CD4-positive, alpha-beta T cell treated with Interleukin-21 for 1 hour (primary cell): ENCODE data around the gene EBF3.

Source experiments
- DNase-seq: peaks from one replicate; pipeline ENCODE4 v3.0.0-alpha.2; 2020

EBF3 gene

DNA sequence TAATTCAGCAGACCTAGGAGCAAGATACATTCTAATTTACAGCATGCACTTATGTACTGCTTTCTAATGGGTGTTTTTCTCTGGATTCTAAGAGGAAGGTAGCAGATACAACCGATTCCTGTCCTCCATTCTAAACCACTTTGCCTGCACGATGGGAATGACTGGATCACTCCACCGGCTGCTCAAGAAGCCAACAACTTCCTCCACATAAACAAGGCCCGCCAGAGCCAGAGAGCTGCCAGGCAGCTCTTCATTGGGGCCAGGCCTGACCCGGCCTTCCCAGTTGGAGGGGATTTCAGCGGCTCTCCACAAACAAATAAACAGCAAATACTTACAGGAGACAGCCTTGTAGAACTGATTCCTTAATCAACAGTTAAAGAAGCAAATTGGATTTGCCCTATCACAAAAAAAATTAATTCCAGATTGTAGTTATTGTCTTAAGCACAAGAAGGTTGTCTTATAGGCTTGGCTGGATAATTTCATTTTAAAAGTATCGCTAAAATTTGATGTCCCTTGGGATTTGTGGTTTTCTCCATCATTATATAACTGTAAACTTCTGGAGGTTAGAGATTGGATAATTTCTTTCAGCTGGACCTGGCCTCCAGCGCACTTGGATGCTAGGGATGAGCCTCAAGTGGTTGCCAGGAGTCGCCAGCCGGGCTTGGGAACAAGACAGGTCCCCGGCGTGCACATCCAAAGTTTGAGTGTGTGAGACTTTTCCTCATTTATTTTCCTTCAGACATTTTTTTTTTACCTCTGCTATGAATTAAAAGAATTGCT is 20.9 kb downstream of the EBF3 start:
- no peak for DNase-seq

DNA sequence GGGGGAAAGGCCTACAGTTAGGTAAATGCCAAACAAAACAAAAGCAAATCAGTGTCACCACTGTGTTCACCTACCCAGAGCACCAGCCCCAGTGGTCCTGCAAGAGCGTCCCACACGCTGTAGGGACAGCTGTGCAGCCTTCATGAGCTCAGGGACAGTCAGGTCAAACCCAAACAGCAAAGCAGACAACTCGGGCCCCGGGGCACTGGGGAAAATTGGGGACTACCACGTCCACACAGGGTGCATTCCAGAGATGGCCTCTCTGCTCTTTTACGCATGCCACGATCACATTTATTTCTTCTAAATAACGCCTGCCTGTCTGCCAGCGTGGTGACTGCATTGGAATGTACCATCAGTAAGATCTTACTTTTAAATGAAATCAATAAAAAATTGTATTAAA is 21.7 kb downstream of the EBF3 start:
- no peak for DNase-seq

DNA sequence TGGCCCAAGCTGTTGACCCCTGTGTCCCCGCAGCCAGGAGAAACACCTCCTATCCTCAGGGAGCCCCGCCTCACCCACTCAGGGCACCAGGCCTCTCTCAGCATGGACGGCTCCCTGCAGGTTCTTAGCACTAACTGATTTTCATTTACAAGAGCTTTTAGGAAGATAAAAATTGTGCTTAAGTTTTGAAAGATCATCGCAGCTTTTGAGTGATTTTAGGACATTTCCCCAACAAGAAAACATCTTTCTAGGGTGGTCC is 22.1 kb downstream of the EBF3 start:
- no peak for DNase-seq

DNA sequence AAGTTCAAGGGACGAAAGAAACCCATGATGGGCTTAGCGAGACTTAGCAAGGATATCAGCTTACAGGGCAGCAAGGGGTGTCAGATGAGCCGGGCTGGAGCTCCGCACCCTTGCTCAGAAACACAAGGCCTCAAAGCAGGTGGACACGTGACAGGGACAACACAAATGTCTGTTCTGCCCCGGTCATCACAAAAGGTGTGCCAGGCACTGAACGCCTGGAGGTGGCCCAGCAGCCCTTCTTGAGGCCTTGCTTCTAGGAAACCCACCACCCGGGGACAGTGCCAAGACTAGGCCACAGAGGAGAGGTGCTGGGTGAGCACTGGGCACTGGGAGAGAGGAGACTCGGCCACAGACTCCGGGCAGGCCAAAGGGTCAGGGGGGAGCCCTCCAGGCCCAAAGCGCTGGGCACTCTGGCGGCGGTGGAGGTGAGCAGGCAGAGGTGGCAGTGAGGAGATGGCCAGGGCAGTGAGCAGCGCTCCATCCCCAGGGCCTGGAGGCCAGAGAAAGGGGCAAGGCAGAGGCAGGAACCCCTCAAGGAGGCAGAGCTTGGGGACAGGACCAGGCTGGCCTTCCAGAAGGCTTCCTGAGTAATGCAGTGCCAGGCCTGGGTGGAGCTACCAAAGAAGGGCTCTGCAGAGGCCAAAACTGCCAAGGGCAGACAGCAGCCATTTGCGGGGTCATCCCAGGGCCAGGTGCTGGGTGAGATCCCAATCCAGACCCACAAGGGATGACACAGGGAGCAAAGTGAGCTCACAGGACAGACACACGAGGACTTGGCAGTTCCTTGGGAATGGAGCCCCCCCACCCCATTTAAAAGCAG is 22.7 kb downstream of the EBF3 start:
- DNase-seq: no peak

DNA sequence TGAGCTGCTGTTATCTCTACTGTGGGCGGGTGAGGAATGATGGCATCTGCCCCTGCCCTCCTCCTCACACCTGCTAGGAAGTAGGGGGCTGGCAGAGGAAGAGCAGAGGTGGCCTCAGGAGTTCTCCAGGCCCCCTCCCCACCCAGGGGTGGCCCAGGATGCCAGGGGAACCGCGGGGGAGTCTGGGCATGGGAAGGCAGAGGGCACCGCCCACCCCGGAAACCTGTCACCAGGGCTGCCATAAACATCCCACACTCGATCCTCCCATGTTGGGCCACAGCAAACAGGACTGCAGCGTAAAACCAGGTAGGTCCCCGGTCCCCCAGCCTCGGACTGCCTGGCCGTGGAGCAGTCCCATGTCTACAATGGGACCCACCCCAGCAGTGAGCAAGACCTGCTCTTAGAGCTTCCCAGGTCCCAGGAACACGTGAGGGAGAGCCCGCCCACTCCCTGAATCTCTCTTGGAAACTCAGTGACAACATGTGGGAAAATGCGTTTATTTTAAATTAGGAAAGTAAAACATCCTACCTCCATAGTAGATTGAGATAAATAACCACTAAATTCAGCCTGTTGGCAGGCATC is 23.4 kb downstream of the EBF3 start:
- no peak for DNase-seq

DNA sequence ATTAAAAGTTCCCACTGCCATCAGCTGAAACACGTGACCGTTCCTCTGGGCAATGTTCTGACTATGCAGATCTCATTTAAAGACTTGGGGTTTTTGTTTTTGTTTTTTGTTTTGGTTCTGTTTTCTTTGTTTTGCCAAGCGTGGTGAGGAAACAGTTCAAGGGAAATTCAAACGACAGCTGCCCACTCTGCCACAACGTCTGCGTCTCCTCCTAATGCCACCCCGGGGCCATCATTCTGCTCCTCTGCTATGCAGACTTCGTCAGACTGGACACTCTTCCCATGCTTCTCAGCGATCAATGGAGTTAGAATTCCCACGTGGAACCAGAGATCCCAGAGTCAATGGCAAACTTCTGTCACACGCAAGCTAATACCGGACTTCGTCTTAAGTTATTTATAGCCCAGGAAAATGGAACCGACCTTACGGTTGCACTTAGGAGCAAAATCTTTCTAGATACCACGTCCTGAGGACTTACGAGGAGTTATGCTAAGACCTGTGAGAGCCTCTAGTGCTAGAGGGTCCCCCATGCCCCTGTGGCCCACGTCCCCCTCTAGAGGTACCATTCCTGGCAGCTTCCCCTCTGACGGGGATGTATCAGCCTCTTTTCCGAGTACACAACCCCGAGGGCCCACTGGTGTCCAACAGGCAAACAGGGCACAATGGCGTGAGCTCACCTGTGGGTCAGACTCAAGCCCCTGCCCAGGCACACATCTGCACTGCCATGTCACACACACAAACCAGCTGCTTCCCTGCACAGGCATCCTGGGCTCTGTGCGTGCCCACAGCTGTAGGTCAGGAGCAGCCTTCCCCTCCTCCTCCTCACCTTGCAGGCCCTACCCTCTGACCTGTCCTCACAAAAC is 24.4 kb downstream of the EBF3 start:
- no peak for DNase-seq

DNA sequence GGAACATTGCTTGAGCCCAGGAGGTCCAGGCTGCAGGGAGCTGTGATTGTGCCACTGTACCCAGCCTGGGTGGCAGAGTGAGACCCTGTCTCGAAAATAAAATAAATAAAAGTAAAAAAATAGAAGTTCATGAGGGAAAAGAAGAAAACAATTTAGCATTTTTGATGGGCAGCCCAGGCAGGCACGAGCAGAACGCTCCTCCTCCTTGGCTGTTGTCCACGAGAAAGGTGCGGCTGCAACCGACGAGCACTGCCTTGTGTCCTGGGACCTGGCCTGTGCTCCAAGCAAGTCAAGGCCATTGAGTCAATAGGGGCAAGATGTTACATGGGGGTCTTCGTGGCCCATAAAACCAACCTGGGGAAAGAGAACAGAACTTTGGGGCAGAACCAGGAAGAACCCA is 25.6 kb downstream of the EBF3 start:
- DNase-seq: no peak

DNA sequence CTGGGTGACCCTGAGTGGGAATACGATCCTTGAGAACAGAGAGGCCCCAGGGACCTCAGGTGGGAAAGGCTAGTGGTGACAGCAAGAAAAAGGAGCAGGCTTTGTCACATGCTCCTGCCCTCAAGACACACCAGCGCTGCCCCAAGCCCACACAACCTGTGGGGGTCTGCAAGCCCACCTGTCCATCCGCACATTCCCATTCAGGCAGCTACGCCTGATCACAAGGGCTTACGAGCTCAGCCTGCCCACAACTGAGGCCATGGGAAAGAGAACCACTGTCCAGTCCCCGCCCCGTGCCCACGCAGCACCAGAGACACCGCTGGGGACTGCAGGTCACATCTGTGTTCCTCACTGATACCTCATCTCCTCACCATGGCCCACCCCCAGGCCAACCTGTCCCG is 26.7 kb downstream of the EBF3 start:
- DNase-seq: no peak

DNA sequence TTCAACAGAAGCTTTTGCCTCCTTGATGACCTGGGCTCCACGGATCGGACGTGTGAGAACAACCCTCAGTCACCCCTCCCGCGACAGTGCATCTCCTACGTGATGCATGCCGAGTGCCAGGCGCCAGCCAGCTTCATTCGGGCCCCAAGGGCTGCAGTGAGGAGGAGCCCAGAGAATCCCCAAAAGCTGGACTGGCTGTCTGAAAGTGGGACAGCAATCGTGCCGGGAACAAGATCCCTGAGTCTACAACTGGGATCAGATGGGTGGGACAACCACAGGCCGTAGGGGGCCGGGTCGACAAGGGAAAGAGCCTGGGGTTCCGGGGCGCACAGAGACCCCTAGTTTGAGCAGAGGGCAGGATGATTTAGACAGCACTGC is 27.2 kb downstream of the EBF3 start:
- no peak for DNase-seq

DNA sequence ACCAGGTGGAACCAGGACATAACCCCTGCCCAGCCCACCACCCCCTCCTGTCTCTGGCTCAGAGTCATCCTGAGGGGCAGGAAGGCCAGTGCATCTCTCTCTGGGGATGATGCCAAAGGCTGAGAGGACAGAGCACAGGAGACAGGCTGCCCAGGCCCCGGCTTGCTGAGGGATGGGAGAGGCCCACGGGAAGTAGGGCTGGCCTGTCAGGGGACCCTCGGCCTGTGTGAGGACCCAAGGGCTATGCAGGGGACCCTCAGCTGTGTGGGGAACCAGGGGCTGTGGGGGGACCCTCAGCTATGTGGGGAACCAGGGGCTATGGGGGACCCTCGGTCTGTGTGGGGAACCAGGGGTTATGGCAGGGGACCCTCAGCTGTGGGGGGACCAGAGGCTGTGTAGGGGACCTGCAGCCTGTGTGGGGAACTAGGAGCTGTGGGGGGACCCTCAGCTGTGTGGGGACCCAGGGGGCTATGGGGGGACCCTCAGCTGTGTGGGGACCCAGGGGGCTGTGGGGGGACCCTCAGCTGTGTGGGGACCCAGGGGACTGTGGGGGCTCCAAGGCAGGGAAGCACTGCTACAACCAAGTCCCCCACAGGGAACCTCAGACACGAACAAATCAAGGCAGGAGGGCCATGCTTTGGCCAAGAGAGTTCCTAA is 27.7 kb downstream of the EBF3 start:
- no peak for DNase-seq

DNA sequence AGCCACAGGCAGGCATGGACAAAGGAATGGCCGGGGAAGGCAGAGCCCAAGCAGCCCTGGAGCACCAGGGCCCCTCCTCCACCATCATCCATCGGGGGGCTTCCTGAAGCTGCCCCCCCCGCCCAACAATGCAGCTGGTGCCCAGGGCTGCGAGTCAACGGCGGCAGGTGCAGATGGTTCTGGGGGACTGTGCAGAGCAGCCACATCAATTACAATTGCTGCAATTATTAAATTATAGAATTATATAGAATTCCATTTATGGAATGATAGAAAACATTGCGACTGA is 28.3 kb downstream of the EBF3 start:
- no peak for DNase-seq

DNA sequence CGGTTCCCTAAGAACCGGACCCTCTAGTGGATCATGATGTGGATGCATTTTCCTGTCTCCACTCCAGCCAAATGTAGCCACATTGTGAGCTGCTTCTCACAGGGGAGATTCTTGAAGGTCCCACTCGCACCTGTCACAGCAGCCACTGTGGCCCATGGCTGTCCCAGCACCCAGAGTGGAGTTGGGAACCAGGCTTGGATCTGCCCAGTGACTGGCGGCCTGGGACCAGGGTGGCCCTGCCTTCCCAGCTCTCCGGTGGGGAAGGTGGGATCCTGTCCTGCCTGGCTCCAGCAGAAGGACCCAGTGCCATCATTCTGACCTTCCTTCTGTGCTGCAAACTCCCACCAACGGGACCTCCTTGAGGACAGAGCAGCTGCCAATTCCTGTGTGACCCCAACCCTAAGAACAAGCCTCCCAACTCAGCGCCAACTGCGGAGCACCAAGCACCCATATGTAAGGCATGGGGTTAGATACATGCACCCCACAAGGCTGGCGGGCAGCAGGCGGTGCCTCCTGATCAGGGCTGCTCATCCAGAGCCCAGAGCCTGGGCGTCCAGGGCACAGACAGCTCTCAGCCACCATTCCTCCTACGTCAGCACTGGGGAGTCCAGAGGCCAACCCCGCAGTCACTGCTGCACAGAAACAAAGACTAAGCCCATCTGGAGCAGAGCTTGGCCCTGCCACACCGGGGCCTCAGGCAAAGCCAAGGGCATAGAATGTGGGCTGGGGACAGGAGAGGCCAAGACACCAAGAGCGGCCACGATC is 28.8 kb downstream of the EBF3 start:
- DNase-seq: no peak

DNA sequence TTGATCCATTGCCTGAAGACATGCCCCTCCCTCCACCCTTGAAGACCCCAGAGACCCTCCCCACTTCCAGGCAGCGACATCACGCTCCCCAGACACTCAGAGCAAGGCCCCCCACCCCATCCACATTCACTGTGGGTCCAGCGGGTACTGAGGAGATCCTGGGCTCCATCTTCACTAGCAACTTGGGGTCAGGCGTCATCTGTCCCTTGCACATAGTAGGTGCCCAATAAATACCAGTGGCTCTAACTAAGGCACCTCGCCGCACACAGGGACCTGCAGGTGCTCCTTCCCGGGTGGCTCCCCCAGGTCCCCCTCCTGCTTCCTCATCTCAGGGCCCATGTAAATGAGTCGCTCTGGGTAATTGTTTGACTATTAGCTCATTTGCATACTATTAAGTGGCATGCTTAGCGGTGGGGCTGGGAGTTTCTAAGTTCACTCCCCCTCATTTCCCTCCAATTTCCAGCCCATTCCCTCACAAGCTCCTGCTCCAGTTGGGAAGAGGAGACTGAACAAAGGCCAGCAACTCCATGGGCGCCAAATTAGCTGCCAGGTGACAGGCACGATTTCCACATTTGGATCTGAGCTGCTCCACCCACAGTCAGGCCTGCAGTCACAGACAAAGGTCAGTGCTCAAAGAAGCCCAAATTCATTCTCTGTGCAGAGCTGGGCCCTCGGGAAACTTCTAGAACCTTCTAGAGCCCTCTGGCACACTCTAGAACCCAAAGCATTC is 29.7 kb downstream of the EBF3 start:
- DNase-seq: no peak

DNA sequence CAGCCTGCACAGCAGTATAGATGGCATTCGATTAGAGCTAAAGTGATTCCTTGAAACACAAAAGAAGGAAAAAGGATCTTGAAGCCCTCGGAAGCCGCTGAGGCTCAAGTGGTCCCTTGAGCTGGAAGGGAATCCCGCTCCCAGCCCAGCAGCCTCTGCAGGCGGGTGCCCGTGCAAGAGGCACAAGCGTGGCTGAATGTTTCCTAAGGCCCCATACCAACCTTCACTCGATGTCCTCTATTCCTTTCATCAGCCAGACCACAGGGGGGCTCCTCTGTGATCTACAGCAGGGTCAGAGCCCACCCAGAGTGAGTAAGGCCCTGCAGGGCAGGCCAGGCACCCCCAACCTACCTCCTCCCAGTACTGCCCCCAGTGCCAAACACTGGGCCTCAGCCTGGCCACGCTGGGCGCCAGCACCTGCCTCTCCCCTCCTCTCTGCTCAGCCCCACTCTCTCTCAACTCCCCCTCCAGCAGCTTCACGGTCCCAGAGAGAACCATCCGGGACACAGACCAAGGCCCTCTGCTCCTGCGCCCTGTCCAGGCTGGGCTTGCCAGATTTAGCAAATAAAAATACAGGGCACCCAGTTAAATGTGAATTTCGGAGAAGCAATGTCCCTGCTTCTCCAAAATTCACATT is 30.5 kb downstream of the EBF3 start:
- no peak for DNase-seq

DNA sequence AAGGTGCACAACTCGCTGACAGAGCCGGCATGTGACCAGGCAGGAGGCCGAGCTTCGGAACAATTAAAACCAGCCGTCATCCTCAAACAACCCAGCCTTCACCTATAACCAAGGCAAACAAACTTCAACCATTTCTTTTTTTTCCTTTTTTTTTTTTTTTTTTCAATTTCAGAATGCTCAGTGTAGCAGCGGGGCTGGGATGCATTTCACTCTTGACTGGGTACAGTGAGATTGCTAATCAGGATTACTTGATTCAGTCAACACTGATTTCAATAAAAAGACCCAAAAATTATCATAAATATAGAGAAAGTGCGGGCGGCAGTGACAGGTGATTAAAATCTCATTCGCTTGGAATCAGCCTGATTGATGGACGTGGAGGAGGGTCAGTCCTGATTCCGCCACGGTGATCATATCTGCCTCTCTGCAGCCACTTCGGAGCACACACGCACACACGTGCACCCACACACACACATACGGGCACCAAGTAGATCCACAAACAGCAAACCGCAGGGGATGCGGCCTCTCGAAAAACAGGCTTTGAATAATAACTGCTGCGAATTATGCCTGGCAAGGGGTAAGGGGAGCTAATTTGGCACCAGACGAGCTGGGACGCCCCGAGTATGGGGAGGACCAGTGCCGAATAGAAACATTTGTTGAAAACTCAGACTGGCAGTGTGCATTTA is 31.2 kb downstream of the EBF3 start:
- DNase-seq: no peak

DNA sequence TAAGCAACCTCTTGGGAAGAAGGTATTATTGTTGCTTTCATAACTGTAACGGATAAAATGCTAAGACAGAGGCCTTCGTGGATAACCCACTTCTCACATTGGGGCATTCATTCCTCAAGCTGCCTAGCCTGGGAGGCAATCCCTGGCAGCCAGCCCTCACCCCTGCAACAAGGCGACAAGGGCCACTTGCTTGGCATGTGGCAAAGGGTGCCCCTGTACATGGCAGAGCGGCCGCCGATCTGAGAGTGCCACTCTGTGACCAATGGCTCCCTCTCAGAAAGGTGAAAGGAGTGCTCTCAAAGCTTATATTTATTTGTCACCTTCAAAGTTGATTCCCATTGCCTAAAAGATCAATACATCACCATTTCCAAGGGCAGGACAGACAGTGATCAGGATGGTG is 31.9 kb downstream of the EBF3 start:
- no peak for DNase-seq

DNA sequence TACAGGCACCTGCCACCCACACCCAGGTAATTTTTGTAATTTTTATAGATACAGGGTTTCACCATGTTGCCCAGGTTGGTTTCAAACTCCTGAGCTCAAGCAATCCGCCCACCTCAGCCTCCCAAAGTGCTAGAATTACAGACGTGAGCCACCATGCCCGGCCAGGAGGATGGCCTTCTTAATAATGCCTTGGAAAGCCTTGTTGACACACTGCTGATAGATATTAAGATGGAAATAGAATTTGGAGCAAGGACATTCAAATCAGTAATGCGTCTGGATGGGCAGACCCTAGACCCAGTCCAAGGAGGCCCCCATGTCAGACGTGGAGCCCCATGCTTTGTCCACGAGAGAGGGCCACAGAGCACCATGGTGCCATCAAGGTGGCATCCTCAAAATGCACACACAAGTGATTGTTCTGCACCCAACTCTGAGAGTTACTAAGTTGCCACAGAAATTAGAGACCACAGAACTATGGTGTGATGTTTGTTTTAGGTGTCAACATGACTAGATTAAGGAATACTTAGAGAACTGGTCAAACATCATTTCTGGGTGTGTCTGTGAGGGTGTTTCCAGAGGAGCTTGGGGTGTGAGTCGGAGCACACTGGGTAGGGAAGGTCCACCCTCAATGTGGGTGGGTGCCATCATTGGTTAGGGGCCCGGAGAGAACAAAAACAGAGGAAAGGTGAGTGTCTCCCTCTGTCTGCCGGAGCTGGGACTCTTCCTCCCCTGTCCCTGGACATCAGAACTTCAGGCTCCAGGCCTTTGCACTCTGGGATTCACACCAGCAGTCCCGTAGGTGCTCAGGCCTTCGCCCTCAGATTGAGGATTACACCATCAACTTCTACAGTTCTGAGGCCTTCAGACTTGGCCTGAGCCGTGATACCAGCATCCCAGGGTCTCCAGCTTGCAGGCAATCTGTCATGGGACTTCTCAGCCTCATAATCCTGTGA is 34.5 kb downstream of the EBF3 start:
- DNase-seq: no peak

DNA sequence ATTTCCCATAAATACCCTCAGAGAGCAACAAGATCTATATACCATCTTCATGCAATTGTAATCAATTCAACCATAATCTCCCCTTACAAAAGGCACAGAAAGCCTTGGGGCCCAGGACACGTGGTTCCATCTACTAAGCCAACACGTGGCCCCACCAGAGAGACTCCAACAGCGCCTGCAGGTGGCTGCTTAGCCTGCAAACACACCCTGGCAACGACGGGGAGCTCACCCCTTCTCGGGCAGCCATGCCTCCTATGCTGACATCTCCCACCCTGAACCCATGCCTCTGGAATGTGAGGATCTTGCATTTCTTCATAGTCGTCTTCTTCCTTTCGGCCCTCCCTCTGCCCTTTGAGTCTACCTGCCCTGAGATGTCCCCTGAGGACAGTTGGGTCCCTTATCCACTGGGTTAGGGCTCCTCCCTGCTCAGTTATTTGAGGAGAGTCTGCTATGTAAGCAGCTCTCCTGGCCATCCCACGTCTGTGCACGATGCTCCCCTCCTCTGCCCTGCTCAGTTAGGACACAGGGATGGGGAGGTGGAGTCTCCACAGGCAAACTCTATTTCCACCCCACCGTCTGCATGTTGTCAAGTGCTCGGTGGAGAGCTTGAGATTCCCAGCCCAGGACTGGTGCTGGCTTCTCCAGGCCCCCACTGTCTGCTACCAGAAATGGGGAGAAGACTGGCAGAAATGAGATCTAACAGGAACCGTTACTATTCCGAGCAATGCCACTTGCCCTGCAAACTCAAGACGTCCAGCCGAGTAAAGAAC is 36.5 kb downstream of the EBF3 start:
- DNase-seq: no peak
